GDM1 (cell line): ENCODE measurements around the gene UNKL.

ENCODE experiments used
- DNase-seq: peaks from one replicate; lab custom pipeline; 2025; lab: John Stamatoyannopoulos, UW

Gene UNKL

DNA sequence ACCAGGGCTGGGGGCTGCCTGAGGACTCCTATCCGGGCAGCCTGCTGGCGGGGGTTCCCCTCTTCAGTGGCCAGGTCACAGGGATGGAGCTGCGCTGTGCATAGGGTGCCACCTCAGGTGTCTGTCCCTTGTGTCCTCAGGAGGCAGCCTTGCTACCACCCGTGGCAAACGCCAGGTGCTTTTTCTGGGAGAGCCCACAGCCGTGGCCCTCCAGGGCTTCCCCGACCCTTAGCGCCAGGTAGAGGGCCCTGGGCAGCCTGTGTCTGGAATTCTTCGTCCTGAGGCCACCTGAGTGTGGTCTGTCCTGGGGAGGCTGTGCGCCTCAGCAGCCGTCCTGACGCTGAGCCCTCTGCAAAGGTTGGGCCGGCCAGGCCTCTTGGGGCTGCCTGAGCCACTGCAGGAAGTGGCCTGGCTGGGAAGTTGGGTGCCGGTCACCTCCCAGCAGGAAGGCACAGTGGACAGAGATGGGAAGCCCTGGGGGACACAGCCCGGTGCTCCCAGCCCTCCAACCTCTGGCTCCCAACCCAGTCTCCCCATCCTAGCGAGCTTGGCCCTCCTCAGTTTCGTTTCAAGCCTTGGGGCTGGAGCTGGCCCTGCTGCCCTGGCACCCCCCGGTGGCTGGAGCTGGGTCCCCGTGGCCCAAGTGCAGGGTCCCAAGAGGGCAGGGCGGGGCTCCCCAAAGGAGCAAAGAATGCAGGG, 88.7 kb downstream of the UNKL start:
- no peak for DNase-seq

DNA sequence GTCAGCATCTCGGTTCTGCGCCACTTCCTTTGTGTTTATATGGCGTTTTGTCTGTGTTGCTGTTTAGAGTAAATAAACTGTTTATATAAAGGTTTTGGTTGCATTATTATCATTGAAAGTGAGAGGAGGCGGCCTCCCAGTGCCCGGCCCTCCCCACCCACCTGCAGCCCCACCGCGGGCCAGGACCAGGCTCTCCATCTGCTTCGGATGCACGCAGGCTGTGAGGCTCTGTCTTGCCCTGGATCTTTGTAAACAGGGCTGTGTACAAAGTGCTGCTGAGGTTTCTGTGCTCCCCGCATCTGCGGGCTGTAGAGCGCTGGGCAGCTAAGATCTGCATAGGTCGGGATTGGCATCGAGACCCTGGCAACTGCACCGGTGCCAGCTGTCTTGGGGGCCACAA, 89.2 kb downstream of the UNKL start:
- no peak for DNase-seq

GRCh38 chr16:1324286-1324826, 90.1 kb downstream of the UNKL start:
- DNase-seq: no peak

GRCh38 chr16:1323296-1324239, 90.9 kb downstream of the UNKL start:
- no peak for DNase-seq

DNA sequence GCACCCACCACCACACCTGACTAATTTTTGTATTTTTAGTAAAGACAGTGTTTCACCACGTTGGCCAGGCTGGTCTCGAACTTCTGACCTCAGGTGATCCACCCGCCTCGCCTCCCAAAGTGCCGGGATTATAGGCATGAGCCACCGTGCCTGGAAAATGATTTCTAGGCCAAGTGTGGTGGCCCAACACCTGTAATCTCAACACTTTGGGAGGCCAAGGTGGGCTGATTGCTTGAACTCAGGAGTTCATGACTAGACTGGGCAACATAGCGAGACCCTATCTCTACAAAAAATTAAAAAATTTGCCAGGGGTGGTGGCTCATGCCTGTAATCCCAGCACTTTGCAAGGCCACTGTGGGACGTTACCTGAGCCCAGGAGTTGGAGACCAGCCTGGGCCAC, 92.1 kb downstream of the UNKL start:
- DNase-seq: no peak

GRCh38 chr16:1320658-1321240, 93.8 kb downstream of the UNKL start:
- DNase-seq: no peak

- DNase-seq: no peak
Measured at GRCh38 chr16:1320097-1320496, 94.4 kb downstream of the UNKL start.

GRCh38 chr16:1319041-1319440, 95.5 kb downstream of the UNKL start:
- DNase-seq: no peak

DNA sequence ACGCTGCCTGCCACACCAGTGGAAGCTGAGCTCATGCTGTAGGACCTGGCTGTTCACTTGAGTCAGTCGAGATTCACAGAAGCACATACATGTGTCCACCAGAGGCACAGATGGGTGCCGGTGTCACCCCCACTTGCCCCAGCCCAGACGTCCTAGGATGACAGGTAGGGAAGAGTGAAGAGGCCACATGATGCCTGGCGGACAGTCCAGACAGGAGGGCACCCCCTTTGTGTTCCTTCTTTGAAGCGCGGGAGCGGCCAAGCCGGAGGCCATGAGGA, 96.3 kb downstream of the UNKL start:
- no peak for DNase-seq

DNA sequence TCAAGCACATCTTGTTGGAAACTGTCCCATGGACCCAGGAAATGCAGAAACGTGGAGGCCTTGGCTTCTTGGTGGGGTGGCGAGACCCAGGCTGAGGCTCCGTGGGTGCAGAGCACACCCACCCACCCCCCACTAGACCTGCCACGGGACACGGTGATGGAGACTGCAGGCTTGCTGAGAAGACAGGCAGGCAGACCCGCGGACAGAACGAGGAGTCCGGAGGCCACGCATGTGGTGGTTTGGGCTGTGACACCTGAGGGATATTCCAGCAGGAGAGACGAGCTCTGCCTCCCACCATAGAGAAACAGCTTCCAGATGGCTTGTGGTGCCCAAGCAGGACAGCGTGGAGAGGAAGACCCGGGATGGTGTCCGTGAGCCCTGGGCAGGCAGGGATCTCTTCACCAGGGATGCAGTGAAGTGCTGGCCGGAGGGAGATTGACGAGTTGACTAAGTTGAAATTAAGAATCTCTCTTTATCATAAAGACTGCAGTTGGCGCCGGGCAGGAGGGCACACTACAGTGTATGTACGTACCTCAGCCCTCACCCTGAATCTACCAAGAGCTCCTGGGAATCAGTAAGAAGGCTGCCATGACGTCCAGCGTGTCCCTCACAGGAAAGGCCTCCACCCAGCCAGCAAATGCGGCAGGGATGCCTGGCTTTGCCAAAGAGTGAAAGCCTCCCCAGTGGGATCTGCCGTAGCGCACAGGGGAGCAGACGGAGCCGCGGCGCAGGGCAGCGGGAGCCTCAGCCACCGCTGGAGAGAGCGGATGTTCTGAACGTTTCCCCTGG, 96.8 kb downstream of the UNKL start:
- DNase-seq: no peak

DNA sequence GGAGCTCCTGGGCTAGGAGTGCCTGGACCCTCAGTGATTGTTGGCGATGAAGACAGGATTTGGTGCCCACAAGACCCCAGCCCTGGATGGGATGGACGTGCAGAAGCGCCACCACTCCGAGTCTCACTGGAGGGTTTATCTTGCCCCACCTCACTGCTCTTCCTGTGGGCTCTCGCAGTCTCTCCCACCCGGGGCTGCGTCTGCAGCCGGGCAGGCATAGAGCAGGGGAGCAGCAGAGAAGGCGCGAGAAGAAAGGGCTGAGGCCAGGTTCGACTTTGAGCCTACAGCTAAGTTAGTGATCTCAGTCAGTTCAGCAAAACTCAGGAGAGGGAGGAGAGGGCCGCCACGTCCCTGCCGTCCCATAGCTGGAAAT, 98.5 kb downstream of the UNKL start:
- DNase-seq: no peak

DNA sequence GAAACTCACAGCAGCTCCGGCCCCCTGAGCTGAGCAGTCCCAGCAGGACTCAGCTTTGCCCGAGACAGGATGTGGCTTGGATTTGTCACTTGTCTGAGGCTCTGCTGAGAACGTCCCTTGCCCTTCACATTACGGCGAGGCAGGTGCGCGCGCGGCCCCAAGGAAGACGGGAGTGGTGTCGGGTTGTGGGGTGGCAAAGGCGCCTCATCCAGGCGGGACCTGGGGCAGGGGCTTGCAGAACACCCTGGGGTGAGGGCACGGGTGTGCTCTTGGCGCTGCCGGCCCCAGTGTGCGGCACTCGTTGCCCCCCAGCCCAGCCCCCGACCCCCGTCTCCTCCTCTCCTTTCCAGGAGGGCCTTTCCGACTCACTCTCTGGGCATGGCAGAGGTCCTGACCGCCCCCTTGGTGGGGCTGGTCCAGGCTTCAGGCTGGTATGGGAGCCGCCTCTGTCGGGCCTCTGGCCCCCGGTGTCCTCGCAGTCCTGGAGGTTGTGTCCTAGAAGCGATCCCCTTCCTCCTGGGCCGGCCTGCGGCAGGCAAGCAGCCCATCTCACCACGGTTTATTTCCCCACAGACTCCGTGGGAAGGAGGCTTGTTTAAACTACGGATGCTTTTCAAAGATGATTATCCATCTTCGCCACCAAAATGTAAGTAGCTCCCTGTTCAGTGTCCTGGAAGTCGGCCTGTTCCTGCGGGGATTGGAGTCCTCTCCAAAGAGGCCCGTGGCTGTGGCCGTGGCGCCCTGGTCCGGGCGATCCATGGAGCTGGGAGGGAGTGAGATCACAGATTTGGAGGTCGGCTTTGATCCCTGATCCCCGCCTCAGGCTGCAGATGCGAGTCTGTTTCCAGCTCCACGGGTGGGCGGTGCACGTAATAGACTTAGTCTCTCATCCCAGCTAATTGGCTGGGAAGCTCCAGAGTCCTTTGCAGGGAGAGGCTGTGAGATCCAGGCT, 99.1 kb downstream of the UNKL start:
- DNase-seq: no peak

DNA sequence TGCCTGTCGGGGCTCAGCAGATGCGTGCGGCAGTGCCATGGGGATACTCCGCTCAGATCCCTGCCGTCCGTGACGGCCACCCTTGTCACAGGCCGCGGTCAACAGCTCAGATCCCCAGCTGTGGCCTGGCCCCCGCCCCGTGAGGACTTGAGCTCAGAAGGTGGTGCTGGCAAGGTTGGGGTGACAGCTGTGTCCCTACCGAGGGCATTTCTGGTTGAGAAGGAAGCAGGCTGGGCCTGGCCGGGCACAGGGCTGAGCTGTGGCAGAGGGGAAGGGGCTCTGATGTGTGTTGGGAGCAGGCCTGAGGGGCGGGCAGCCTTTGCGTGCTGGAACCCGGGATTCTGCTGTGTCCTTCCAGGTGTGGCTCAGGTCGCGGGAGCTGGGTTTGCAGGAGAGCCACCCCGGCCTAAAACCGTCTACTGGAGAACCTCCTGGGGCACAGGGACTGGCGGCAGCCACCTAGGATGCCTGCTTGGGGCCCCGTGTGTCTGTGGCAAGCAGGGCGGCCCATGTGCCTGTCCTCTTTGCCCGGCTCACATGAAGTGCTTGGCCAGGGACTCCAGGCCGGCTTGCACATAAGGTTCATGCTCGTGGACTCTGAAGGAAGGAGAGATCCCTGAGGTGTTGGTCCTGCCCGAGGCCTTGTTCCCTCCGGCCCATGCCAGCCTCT, 100.0 kb downstream of the UNKL start:
- no peak for DNase-seq

DNA sequence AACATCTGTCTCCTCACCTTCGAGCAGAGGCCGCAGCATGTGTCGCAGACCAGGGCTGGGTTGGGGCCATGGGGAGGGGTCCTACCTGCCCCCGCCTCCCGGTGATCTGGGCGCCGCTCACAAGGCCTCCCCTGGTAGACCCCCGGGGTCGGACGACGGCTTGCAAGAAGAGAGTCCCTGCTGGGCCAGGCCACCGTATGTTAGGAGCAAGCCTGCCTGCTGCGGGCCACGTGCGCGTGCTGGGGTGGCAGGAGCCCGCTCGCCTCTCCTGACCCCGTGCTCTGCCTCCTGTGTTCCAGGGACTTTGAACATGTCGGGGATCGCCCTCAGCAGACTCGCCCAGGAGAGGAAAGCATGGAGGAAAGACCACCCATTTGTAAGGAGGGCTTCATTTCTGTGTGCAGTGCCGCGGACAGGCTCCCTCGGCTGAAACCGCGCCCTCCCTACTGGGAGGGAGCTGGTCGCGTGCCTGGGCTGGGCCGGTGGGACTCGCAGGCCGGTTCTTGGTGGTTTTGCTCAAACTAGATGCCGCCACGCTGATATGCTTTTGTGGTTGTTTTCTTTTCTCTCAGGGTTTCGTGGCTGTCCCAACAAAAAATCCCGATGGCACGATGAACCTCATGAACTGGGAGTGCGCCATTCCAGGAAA, 100.7 kb downstream of the UNKL start:
- no peak for DNase-seq
